Pons (tissue), 1 donor: ENCODE data around the gene MSH5.

Experiments
- DNase-seq: peaks from one replicate; pipeline ENCODE4 v3.0.0-alpha.2; 2016; ENCODE audit warnings: low spot score

Gene MSH5

GRCh38 chr6:31760790-31761189 is 21.0 kb downstream of the MSH5 start:
- no peak for DNase-seq

DNA sequence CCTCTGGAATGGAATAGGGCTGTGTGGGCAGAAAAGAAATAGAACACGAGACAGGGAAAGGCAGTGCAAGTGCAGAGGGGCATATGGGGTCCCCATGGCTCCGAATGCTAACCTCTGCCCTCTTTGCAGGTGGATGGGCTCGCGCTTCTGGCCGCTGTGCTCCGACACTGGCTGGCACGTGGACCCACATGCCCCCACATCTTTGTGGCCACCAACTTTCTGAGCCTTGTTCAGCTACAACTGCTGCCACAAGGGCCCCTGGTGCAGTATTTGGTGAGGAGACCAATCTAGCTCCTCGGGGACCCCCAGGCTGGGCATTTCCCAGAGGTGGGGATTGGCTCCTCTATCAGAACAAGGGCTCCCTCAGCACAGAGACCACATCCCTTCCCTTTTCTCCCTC is 21.5 kb downstream of the MSH5 start:
- no peak for DNase-seq

DNA sequence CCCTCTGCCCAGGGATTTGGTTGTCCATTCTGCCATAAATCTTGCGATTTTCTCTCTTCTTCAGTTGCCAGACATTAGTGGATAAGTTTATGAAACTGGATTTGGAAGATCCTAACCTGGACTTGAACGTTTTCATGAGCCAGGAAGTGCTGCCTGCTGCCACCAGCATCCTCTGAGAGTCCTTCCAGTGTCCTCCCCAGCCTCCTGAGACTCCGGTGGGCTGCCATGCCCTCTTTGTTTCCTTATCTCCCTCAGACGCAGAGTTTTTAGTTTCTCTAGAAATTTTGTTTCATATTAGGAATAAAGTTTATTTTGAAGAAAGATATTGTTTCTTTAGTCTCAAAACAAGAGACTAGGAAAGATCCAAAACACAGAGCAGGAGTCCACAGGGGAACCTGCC is 22.6 kb downstream of the MSH5 start, which contains the start of gene SAPCD1:
TSS of gene SAPCD1 (plus strand) at position 301 of the 400 bp plus-strand sequence. CDS start 399 bp downstream, outside the sequence.
- DNase-seq = no peak

- DNase-seq = no peak
These were observed 23.2 kb downstream of the MSH5 start for GRCh38 chr6:31762878-31763618.

DNA sequence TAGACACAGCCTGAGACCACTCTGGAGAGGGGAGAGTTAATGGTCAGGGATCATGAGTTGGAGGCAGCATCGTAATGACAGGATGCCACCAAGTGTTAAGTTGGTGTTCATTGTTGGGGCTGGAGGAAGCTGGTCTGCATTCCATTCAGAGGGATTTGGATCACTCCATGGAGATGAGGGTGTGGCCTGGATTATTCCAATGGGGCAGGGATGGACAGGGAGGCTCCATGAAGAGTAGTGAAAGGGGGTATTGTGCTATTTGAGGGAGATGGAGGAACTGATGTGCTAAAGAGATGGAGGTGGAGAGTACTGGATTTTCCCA is 23.8 kb downstream of the MSH5 start:
- peak; percentile 16 for DNase-seq

- DNase-seq = no peak
These were observed 24.4 kb downstream of the MSH5 start for GRCh38 chr6:31764198-31764597.

- DNase-seq = no peak
These were observed 25.7 kb downstream of the MSH5 start for GRCh38 chr6:31765559-31765909.

- no peak for DNase-seq
These were observed 26.3 kb downstream of the MSH5 start for GRCh38 chr6:31765910-31766794.

DNA sequence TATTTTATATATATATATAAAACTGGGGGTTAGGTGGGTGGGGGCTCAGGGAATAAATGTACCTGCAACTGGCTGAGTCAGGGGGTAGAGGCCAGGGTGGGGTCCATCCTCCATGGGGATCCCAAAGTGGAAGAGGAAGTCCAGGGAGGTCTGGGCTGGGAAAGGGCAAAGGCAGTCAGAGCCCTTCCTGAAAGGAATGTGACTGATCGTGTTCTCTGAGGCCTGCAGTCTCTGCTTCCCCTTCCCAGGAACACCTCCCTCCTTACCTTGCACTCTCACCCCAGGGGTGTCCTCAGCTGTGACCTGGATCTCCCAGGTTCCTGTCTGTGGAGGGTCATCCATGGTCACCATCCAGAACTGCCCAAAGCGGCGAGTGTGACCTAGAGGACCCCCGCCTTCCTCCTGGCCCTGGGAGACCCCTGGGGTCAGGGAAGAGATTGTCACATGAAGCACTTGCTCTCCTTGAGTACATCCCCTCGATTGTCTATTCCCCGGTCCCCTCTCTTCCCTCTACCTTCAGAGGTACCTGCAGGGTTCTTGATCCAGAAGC is 27.4 kb downstream of the MSH5 start:
- no peak for DNase-seq

- DNase-seq = peak; percentile 65
These were observed 28.8 kb downstream of the MSH5 start for GRCh38 chr6:31768363-31769257.

DNA sequence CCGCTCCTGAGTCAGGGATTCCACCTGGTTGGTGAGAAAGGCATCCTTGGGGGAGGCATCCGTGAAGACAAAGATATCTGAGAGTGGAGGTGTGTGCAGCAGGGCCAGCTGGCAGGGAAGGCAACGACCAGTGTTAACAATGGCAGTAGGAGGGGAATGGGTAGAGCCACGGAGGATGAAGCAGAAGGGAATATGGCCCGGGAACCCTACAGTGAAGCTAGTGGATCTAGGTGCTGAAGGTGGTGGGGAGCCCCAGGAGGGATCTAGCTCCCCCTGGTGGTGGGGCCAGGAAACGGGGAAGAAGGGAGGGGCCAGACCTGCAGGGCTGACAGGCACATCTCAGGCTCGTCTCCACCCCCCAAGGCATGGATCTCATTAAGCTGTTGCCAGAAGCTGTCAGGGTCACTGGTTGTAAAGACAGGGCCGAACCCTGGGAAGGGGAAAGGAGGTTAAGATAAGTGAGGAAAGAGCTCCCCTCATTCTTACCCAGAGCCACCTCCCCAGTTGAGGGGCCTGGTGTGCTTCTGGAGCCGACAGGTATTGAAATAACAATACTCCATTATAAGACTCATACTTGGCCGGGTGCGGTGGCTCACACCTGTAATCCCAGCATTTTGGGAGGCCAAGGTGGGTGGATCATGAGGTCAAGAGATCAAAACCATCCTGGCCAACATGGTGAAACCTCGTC is 30.0 kb downstream of the MSH5 start:
- no peak for DNase-seq

DNA sequence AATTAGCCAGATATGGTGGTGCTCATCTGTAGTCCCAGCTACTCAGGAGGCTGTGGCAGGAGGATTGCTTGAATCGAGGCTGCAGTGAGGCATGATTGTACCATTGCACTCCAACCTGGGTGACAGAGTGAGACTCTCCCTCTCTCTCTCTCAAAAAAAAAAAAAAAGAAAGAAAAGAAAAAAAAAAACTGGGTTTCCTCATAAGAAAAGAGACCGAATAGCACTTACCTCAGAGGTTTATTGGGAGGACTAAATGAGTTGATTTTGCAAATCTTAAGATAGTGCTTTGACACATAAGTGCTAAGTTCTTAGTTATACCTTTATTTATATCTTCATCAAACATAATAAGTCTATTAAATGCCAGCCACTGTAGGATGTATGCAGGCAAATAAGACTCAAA is 31.1 kb downstream of the MSH5 start:
- DNase-seq = no peak

DNA sequence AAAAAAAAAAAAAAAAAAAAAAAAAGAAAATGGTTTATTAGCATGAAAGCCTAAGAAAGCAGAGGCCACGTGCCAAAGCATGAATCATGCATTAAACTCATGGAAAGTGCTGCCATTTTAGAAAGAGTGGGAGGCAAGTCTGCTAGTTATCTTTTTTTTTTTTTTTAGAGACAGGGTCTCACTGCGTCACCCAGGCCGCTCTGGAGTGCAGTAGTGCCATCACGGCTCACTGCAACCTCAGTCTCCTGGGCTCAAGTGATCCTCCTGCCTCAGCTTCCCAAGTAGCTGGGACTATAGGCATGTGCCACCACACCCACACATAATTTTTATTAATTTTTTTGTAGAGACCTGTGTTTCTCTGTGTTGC is 32.2 kb downstream of the MSH5 start:
- DNase-seq = no peak

DNA sequence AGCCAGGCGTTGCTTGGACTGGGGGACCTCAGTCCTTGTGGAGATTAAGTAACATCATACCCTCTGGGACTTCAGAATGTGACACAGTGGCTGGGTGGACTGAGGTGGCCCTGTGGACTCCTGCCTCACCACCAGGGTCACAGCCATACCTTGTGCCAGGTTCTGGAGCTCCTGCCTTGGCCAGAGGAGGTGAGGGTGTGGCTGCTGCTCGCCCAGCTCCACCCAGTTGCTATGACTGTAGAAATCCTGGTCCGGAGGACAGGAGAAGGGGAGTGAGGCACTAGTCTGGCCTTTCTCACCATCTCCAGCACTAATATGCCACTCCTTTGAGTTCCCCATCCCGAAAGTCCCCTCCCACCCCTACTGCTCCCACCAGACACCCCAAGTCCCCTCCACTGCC is 35.4 kb downstream of the MSH5 start:
- DNase-seq = no peak

DNA sequence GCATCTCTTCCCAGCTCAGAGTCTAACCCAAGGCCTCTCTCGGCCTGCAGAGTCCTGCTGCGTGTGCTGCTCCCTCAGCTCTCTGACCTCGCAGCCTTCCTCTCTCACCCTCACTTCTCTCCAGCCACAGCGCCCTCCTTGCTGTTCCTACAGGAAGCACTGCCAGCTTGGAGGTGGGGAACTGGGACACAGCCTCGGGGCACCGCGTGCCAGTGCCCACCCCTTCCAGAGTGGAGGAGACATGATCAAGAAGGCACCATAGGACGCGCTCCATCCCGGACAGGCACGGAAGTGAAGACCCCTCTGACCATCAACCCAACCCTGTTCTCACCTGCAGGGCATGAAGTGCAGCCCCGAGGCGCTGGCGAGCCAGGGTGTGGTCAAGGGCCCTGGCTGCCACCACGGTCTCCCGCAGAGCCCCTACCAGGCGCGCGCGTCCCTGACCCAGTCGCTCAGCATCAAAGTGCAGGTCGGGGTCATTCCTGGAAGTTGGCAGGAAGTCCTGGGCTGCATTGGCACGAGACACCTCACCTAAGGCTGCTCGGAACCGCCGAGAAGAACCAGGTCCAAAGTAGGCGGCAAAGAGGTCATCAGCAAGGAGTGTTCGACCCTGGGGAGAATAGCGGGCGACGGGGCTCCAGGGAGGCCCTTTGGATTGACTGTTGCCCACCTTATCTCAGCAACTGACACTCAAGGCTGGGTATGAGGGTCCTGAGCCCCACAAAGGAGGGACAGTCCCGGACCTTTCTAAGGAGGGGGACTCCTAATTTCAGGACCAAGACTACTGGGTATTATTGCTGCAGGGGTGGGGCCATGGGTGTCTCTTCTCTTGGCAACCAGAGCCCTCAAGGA is 36.1 kb downstream of the MSH5 start:
- no peak for DNase-seq

DNA sequence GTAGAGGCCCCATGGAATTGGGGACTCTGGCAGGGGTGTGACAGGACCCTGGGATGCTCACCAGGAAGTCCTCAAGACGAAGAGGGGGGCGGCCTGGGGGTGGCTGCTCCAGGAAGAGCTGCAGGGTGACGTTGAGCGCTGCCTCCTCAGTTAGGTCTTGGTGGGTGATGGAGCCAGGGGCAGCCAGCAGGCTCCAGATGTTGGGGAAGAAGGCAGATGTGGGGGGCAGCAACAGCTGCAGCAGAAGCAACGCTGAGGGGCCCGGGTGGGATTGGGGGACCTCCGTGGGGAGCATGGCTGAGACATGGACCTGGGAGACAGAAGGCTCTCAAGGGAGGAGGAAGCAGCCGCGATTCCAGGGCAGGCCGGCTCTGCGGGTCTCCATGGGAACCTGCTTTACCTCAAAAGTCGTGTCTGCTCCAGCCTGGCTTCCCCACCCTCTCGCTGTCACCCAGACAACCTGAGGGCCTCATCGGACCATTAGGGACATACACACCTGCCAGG is 36.7 kb downstream of the MSH5 start:
- DNase-seq = no peak

GRCh38 chr6:31776989-31777666 is 37.3 kb downstream of the MSH5 start, which contains the start of gene VWA7:
Gene VWA7 (minus strand): TSS chr6:31777328. CDS start chr6:31776779, 549 bp downstream.
- no peak for DNase-seq

GRCh38 chr6:31777667-31778050 is 37.9 kb downstream of the MSH5 start:
- no peak for DNase-seq

DNA sequence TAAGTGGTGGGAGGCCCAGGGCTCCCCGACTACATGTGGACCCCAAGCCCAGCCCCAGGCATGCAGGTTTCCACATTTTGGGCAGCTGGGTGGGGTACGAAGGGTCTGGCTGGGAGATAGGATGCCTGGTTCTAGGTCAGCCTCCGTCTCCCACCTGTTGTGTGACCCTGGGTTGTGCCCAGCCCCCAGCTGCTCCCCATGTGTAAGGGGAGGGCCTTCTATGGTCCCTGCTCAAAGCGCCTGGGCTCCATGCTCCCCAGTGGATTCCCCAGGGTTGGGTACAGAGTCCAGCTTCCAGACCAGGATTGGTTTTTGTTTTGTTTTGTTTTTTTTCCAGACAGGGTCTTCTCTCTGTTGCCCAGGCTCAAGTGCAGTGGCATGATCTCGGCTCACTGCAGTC is 38.4 kb downstream of the MSH5 start:
- no peak for DNase-seq
